GM21619 (cell line): ENCODE measurements around the gene DMPK.
"Not testable (repeated sequence)": the region's sequence is repeated elsewhere in the genome, so short reads cannot be mapped to it uniquely, and the experiment has no call there.

ENCODE experiments used
- ATAC-seq: cut with Tn5 transposase; IDR thresholded peaks from one replicate; pipeline ENCODE4 v1.9.1; 2021; ENCODE audit not compliant: unreplicated experiment

DMPK gene

GRCh38 chr19:45769821-45770191 is 12.5 kb downstream of the DMPK start:
- ATAC-seq: no peak

DNA sequence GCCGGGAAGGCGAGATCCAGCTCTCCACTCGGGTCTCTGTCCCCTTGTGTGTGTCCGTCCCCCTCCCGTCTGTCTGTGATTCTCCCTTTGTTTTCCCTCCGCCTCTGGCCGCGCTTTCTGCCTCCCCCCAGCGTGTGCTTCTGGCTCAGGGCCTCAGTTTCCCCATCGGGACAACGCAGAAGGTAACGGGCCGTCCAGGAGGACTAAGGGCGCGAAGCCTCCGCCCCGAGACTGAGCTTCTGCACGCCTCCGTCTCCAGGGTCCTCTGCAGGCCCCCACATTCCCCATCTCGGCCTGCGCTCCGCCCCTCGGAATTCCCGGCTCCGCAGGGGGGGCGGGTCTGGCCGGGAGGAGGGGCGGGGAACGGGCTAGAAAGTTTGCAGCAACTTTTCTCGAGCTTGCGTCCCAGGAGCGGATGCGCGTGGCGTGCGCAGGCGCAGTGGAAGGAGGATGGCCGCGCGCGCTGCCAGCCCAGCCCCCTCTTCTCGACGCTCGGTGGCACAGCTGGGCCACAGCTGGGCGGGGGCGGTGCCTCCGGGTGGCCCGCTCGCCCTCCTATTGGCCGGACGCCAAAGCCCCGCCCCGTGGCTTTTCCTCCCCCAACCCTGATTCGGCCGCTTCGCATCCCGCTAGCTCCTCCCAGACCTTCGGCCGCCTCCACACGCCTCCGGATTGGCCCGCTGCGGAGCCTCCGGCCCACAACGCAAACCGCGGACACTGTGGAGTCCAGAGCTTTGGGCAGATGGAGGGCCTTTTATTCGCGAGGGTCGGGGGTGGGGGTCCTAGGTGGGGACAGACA is 13.1 kb downstream of the DMPK start, which contains the start of gene SIX5:
SIX5 (minus strand) TSS at position 269 of the 799 bp plus-strand sequence. CDS start 408 bp downstream, outside the sequence.
- peak; percentile 46 for ATAC-seq

GRCh38 chr19:45768655-45768983 is 13.7 kb downstream of the DMPK start:
- no peak for ATAC-seq

GRCh38 chr19:45767881-45768654 is 14.2 kb downstream of the DMPK start:
- no peak for ATAC-seq

DNA sequence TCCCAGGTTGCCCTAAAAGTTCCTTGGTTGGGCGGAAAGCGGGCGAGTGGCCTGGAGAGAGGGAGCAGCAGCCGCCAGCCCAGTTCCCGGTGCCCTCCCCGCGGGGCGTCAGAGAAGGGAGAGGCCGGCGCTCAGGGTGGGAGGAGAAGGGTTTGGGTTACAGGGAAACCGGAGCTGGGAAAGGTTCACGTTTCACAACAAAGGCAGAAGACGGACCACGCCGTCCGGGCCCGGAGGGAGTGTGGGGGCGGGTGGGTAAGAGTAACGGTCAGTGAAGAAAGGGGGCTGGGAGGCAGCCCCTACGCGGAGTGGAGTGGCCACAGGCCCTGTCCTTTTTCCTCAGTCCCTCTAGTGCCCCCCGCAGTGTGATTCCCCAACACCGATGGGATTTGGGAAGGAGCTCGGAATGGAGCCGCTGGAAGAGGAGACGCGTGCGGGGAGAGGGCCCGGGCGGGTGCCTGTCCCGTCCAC is 14.8 kb downstream of the DMPK start:
- no peak for ATAC-seq

DNA sequence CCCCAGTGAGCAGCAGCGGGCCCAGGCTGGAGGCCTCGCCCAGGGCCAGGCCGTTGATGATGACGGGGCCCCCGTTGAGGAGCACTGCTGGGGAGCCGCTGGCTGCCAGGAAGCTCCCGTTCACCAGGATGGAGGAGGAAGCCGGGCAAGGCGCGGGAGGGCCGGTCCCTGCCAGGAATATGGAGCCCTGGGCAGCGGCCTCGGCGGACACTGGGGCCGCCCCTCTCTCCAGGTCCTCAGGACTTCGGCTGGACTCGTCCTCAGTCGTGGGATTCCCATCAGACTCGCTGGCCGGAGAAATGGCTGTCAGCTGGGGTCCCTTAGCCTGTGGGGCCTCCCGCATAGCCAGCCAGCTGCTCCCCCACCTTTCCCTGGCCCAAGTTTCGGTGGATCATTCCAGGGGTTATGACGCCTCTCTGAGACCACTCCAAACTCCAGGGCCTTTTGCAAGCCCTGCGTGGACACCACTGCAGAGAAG is 15.4 kb downstream of the DMPK start:
- ATAC-seq: no peak

- ATAC-seq: no peak
These were observed 15.9 kb downstream of the DMPK start for GRCh38 chr19:45766296-45766868.

DNA sequence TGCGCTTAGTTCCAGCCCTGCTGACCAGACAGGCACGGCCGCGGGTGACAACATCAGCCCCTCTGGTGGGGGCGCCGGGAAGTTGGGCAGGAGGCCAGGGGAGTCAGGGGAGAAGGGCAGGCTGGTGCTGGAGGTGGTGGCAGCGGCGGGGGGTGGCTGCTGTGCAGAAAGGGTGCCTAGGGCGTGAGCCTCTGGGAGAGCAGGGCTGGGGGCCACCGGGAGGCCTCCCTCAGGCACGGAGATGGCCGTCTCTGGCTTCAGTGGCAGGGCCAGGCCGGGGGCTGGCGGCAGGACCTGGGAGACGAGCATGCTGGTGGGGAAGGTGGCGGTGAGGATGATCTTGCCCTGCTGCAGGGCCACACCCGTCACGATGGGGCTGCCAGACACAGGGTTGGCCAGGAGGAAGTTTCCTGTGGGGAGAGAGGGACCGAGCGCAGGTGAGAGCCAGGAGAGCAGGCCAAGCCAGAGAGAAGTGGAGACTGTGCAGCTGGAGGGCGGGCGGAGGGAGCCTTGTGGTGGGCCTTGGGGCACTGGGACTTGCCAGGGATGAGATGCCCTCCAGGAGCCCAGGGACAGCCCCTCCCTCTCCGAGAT is 16.5 kb downstream of the DMPK start:
- ATAC-seq: no peak

- no peak for ATAC-seq
These were observed 17.2 kb downstream of the DMPK start for GRCh38 chr19:45764945-45765701.

DNA sequence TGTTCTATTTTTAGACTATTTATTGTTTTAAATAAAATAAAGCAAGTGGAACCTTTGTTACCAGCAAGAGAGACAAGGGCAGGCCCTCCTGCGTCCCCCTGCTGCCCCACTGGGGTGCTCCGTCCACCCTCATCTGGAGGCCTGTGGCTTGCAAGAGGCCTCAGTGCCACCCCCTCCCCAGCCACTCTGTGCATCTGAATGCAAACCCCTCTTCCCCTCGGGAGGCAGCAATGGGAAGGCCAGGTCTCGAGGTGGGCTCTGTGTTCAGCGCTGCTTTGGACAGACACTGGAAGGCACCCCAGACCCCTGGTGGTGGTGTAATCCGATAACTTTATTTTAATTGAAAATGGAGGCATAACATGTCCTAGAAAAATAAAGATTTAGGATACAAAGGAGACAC is 17.8 kb downstream of the DMPK start:
- ATAC-seq: no peak

DNA sequence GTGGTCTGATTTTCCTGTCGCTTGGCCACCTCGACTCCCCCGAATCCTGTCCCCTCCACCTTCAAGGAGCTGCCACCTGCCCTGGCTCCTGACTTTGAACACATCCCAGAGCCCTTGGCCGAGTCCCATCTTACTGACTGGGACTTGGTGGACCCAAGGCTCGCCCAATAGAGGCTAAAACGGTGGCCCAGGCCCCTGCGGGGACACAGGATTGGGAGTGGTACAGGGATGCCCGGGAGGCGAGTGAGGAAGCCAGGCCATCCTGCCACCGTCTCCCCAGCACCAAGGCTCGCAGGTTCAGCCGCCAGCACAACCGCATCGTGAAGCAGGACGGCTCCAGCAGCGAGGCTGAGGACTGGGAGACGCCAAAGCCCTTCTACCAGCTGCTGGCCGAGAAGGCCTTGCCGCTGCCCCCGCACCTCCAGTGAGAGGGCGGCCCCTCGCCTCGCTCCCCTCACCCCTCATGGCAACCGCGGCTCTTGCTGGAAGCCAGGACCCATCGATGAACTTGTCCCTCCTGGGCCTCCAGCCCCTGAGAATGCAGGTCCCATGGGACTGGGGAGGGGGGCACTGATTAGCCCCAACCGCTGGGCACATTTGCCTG is 18.5 kb downstream of the DMPK start:
- no peak for ATAC-seq

GRCh38 chr19:45762870-45763631 is 19.2 kb downstream of the DMPK start:
- ATAC-seq: no peak

DNA sequence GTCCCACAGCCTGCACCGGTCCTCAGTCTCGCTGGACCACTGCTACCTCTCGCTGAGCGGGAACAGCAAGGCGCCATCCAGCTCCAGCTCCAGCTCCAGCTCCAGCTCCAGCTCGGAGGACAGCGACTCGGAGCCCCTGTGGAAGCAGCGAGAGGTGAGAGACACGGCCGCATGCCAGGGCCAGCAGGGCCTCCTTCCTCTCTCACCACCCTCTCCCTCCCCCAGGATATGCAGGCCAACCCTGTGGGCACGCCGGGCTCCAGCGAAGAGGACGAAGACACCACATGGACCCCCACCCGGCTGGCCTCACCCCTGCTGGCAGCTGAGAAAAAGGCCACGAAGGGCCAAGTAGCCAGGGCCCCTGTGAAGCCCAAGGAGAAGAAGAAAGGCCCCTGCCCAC is 20.6 kb downstream of the DMPK start:
- no peak for ATAC-seq

GRCh38 chr19:45758921-45759320 is 23.4 kb downstream of the DMPK start:
- no peak for ATAC-seq

GRCh38 chr19:45757695-45758094 is 24.6 kb downstream of the DMPK start:
- no peak for ATAC-seq

DNA sequence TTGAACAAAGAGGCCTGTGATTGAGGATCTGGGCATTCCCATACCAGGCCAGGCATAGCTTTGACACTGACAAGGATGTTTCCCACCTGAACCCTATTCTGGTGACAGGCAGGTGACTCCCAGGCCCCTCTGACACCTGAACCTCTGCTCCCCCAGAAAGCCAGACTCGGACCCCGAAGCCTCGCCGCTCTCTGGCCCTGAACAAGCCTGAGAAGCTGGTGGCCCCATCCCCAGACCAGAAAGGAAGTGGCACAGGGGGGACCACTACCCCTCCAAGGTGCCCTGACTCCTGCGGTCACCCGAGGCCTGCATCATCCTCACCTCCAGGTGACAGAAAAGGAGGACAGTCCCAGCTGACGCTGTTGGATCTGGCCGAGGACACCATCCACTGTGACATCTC is 28.0 kb downstream of the DMPK start:
- ATAC-seq: no peak

DNA sequence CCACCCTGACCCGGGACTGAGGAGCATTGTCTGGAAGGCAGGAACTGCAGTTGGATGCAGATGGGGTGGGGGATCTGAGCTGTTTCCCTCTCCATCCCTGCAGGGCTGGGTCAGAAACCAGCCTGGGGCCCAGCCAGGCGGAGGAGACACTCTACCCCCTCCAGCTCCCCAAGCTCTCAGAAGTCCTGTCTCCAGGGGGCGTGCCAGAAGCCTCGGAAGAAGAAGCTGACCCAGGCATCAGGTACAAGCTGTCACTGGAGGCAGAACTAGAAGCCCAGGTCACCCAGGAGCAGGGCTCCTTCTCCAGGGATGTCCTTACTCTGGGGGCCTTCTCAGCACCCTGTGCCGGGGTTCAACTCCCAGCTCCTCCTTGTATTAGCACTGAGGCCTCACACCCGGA is 28.7 kb downstream of the DMPK start:
- no peak for ATAC-seq

- ATAC-seq: no peak
These were observed 29.7 kb downstream of the DMPK start for GRCh38 chr19:45752639-45753038.

DNA sequence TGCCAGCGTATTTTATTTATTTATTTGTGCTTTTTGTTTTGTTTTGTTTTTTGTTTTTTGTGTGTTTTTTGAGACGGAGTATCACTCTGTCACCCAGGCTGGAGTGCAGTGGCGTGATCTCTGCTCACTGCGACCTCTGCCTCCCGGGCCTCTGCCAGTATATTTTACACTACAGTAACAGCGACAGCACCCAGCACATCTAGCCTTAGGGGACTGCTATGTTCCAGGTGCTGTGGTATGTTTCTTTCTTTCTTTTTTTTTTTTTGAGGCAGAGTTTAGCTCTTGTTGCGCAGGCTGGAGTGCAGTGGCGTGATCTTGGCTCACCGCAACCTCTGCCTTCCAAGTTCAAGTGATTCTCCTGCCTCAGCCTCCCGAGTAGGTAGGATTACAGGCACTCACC is 30.8 kb downstream of the DMPK start:
- ATAC-seq: not testable (repeated sequence)

DNA sequence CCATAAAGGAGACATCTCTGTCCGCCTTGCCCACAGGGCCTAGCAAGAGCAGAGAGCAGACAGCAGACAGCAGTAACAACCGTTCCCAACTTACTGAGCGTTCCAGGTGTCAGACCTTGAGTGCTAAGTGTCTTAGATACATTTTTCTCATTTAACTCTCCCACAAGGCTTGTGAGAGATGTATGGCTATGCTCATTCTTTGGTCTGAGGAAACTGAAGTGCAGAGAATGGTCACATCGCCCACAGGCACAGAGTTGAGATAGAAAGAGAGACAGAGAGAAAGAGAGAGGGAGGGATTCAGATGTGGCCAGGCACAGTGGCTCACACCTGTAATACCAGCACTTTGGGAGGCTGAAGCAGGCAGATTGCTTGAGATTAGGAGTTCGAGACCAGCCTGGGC is 34.8 kb downstream of the DMPK start:
- ATAC-seq: no peak
